Sigmoid colon (tissue), 3 donors: Measurements from ENCODE around the gene LEKR1.

Experiments used
- CTCF ChIP-seq, 4 experiments: fragments of 450-650 bp in 3 of 4; fragments of 200-600 bp in 1 of 4; IDR thresholded peaks; one replicate each; pipeline ENCODE4 v1.5.1; 2016 to 2019; ENCODE audit warnings: antibody characterized with exemption in 4 of 4, mild to moderate bottlenecking in 3 of 4, moderate library complexity in 2 of 4
- POLR2A ChIP-seq, 2 donors: fragments of 450-650 bp; IDR thresholded peaks; one replicate each; pipeline ENCODE4 v1.6.1; 2016; ENCODE audit warnings: antibody characterized with exemption in 2 of 2, mild to moderate bottlenecking in 2 of 2, moderate library complexity in 2 of 2

- TF ChIP-seq CTCF (IDR thresholded peaks at IDR 0.05) (no peak), POLR2A (IDR thresholded peaks at IDR 0.05) (no peak)
Measured at GRCh38 chr3:156806698-156807097, 19.5 kb upstream of the LEKR1 start.
